Measurements from ENCODE around the gene FNIP2.
"Not testable (repeated sequence)": the region's sequence is repeated elsewhere in the genome, so short reads cannot be mapped to it uniquely, and the experiment has no call there.

FNIP2 gene

GRCh38 chr4:158817562-158818296, 48.9 kb downstream of the FNIP2 start:
- no peak for DNase-seq

GRCh38 chr4:158818560-158819140, 49.8 kb downstream of the FNIP2 start:
- DNase-seq, result no peak

DNA sequence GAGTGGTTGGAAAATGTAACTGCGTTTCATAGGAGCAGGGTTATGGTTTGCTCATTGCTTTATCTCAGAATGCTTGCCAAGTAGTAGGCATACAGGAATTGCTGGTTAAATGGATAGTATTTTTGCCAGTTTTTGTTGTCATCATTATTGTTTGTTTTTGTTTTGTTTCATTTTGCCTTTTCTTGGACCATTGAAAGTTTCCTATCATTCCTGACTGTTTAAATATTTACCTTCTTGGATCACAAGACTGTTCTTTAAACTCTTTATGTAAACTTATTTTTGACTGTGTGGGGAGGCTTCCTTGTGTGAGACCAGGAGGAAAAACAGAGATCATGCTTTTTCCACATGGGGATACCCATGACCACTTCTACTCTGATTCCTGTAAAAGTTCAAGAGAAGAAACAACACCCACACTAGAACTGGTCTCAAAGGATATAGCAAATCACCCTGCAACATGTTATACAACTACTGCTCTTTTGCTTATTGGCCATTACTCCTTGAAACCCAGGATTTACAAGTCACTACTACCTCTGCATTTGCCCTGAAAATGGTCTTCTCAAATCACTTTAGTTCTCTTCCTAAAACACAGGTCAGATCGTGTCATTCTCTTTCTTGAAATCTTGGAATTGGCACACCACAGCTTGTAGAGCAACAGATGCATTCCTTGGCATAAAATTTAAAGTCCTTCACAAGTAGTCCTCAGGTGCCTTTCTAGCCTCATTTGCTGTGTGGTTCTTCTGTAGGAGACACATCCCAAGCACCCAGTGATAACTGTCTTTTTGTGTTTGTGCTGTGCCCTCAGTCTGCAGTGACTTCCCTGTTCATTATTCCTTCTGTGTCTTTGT, 51.3 kb downstream of the FNIP2 start:
- DNase-seq, result no peak

GRCh38 chr4:158821228-158821971, 52.6 kb downstream of the FNIP2 start:
- no peak for DNase-seq

DNA sequence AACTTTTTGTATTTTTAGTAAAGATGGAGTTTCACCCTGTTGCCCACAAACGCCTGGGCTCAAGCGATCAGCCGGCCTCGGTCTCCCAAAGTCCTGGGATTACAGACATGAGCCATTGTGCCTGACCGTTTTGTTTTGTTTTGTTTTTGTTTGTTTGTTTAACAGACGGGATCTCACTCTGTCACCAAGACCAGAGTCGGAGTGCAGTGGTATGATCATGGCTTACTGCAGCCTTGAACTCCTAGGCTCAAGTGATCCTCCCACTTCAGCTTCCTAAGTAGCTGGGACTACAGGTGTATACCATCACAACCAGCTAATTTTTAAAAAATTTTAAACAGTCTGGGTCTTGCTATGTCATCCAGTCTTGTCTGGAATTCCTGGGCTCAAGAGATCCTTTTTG, 53.5 kb downstream of the FNIP2 start:
- DNase-seq, result no peak

GRCh38 chr4:158823461-158823873, 54.6 kb downstream of the FNIP2 start:
- no peak for DNase-seq

DNA sequence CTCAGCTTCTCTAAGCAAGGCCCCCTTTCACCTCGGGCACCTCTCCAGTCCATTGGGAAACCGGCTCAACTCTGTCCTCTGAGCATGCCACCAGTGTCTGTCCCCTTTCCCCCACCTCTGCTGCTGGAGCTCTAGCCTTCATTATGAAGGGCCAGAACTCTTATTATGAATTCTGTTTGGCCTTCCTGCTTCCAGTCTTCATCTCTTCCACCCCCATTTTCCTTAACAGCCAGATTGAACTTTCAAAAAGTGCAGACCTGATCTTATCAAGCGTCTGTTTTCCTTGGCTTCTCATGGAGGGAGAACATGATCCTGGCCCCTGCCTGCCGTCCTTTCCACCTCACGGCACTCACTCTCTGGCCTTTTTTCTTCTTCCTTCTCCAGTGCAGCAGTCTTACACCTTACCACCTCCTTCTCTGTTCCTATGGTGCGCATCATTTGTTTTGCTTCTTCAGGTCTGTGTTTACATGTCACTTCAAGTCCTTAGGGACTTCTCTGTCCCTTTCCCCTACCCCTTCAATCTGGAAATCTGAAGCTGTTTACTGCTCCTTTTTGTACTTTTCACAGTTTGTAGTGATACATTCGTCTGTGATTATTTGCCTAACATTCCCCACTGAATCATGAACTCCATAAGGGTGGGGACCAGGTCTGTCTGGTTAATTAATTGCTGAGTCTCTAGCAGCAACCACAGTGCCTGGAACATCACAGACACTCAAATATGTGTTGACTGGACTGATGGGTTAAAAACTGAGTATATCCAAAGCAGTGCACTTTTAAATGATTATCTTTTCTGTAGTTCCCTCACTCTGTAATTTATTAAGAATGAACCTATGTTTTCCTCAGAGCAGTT, 55.8 kb downstream of the FNIP2 start:
- DNase-seq, result no peak

DNA sequence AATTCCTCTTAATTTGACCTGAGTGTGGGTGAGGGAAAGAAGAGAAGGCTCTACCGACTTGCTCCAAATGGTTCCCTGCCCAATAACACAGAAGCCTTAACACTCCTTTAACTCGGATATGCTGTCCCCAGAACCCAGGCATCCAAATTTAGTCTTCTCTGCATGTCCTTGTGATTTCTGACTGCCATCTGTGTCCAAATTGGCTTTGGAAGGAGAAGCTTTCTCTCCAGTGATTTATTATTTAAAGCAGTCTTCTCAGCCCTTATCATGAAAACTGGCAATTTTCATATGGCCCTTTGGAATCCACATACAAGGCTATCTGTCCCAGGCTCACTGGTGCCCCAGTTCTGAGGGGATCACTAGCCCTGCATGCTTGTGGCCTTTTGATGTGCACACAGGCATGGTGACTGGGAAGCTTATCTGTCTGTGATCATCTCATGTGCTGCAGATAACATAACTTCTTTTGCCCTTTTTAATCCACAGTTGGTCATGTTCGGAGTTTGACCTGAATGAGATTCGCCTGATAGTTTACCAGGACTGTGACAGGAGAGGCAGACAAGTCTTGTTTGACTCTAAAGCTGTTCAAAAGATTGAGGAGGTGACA, 56.7 kb downstream of the FNIP2 start:
- DNase-seq, result no peak

- DNase-seq, result no peak
These were observed 57.2 kb downstream of the FNIP2 start for GRCh38 chr4:158826057-158826456.

- no peak for DNase-seq
These were observed 58.1 kb downstream of the FNIP2 start for GRCh38 chr4:158826882-158827281.

DNA sequence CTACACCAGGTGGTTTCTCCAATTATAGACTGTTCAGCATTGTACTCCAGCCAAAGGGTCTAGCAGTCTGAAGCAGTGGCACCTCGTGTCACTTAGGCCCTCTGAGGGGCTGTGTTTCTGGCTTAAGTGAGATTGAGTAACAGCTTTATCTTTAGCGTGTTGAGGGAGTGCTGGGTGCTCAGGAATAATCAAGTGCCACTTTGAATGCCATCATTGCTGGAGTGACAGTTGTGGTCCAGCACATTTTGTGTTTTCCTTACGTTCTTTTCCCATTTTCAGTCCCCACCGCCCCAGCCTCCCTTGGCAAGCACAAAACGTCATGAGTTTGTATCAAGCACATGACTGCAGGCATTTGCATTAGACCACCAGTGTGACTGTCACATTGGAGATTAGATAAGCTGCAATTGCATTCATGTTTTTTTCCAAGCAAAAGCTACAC, 58.7 kb downstream of the FNIP2 start:
- no peak for DNase-seq

- DNase-seq, result not testable (repeated sequence)
These were observed 59.3 kb downstream of the FNIP2 start for GRCh38 chr4:158828151-158828550.

GRCh38 chr4:158829254-158829653, 60.4 kb downstream of the FNIP2 start:
- no peak for DNase-seq

GRCh38 chr4:158833602-158834001, 64.8 kb downstream of the FNIP2 start:
- no peak for DNase-seq

GRCh38 chr4:158835226-158836001, 66.6 kb downstream of the FNIP2 start:
- DNase-seq, result no peak

- DNase-seq, result no peak
These were observed 67.2 kb downstream of the FNIP2 start for GRCh38 chr4:158836002-158836369.

GRCh38 chr4:158836828-158837449, 68.1 kb downstream of the FNIP2 start:
- no peak for DNase-seq

DNA sequence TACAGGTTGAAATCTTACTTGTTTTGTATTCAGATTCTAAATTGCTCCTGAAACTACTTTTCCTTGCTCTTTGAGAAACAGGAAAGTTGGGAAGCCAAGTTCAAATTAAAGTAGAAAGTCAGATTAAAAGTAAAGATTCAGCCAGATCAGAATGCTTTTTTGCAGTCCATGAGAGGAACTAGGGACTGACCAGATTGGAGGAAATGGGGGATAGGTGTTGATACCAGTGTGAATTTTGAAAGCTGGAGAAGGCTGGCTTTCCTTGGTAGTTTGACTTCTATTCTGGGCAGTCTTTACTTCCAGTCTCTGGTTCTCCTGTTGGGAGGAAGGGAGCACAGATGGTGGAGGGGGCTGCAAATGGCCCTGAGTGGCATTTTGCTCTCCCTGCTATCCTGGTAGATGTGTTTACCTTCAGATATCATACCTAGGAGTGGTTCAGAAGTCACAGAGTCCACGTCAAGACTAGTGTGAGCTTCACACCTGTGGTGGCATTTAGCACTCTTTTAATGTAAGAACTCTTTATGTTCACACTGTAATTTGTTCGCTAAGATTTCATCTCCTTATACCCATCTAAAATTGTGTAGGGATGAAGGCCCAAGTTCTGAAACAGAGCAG, 68.8 kb downstream of the FNIP2 start:
- DNase-seq, result no peak

DNA sequence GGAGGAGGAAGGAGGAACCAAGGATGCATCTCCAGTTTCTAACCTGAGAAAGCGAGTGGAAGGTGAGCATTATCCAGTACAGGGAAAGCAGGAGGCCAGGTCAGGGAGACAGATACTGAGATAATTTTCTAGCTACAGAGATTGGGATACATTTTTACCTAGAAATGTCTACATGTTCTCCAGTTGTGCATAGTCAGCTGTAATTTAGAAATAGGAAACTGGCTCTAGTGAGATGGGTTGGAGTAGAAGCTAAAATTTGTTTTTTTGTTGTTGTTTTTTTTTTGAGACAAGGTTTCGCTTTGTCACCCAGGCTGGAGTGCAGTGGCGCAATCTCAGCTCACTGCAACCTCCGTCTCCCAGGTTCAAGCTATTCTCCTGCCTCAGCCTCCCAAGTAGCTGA, 71.3 kb downstream of the FNIP2 start:
- no peak for DNase-seq

DNA sequence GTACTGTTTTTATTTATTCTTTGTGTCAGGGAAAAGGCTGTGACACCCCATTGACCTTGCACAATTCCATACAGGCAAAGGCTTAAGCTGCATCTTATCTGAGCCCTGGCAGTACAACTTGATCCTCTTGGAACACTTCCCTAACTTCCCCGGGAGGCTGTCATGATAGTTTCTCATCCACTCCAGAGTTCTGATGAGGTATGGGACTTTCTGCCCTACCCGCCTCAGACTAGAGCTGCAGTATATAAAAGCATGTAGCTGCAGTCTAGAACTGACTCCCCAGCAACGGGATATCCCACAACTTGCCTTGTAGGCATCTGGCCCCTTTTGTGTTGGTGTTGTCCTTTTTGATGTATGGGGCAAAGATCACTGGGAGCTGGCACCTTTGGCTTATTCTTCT, 72.7 kb downstream of the FNIP2 start:
- DNase-seq, result no peak
